ENCODE data around the gene RAB11FIP2.

DNA sequence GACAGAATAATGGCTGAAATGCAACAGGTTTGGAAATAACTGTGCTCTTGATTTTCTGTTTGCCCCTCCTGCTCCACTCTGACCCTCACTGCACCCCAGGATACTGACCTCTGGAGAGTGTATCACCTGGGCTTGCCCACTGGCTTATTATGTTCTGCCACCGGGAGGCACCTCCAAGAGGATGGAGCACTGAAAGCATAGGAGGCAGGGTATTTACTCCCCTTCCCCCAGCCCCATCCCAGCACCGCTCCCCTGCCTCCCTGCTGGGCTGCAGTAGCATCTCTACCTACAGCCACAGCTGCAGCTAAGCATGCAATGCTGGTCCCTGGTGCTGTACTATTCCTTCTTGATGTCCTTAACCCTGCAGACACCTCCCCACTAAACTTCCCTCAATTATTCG lies 26.4 kb downstream of the RAB11FIP2 start:
- TF ChIP-seq EZH2 (IDR thresholded peaks at IDR 0.05; ENCODE audit: low read length, missing control alignments) = no peak
- TF ChIP-seq, protein P1, sequence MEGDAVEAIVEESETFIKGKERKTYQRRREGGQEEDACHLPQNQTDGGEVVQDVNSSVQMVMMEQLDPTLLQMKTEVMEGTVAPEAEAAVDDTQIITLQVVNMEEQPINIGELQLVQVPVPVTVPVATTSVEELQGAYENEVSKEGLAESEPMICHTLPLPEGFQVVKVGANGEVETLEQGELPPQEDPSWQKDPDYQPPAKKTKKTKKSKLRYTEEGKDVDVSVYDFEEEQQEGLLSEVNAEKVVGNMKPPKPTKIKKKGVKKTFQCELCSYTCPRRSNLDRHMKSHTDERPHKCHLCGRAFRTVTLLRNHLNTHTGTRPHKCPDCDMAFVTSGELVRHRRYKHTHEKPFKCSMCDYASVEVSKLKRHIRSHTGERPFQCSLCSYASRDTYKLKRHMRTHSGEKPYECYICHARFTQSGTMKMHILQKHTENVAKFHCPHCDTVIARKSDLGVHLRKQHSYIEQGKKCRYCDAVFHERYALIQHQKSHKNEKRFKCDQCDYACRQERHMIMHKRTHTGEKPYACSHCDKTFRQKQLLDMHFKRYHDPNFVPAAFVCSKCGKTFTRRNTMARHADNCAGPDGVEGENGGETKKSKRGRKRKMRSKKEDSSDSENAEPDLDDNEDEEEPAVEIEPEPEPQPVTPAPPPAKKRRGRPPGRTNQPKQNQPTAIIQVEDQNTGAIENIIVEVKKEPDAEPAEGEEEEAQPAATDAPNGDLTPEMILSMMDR (conservative IDR thresholded peaks at IDR 0.05 in 1 of 2, IDR thresholded peaks at IDR 0.05 in 1 of 2; ENCODE audit: low read depth in 1 of 2, low read length in 2 of 2) = no peak

All from fibroblast of lung (primary cell).